ENCODE results near the gene GALNT12. TPM values are rescaled to one million over a fixed set of nuclear protein-coding genes. Genes with fewer than 3 reads are reported as not detected.

The GALNT12 gene
- total RNA-seq, 2 donors from 2014 or later, result 4.1 to 5.5 TPM

GRCh38 chr9:98775831-98776441 lies 31.5 kb upstream of the GALNT12 start:
- Mint-ChIP-seq H3K9me3 (no peaks in the 10 kb centered on the region), H3K36me3 (ENCODE audit: low read depth) (peaks cover 30% of the 10 kb centered on the region), H3K4me1 (no peaks in the 10 kb centered on the region), H3K27me3 (no peaks in the 10 kb centered on the region), H3K4me3 (no peak overlapping the region), H3K27ac (no peak overlapping the region)
- peak; percentile 35 for ATAC-seq (replicated peaks)

DNA sequence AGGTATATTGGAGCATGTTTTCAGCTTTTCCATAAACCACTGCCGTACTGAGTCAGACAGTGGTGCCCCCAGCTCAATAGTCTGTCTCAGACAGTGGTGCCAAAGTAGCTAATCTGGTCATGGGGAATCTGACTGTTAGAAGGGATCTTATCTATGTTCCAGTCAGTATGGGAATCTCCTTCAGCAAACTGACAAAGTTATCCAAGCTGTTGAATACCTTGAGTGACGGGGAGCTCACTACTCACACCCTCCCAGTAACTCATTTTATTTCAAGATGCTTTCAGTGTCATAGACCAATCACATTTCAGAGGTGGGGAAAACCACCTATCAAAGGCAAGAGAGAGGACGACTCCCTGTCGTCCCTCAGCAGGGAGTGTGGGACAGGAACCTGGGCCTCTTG lies 29.9 kb upstream of the GALNT12 start:
- H3K4me3 Mint-ChIP-seq, result no peak overlapping the region
- H3K36me3 Mint-ChIP-seq (ENCODE audit: low read depth), result peaks cover 25% of the 10 kb centered on the region
- no peaks in the 10 kb centered on the region for H3K27me3 Mint-ChIP-seq
- no peaks in the 10 kb centered on the region for H3K9me3 Mint-ChIP-seq
- ATAC-seq (replicated peaks), result no peak
- H3K4me1 Mint-ChIP-seq, result no peaks in the 10 kb centered on the region
- H3K27ac Mint-ChIP-seq, result no peak overlapping the region

GRCh38 chr9:98778251-98778650 lies 29.2 kb upstream of the GALNT12 start:
- no peaks in the 10 kb centered on the region for H3K4me1 Mint-ChIP-seq
- peaks cover 25% of the 10 kb centered on the region for H3K36me3 Mint-ChIP-seq (ENCODE audit: low read depth)
- H3K4me3 Mint-ChIP-seq, result no peak overlapping the region
- no peak overlapping the region for H3K27ac Mint-ChIP-seq
- H3K27me3 Mint-ChIP-seq, result no peaks in the 10 kb centered on the region
- ATAC-seq (replicated peaks), result no peak
- H3K9me3 Mint-ChIP-seq, result no peaks in the 10 kb centered on the region

GRCh38 chr9:98778711-98779530 lies 28.5 kb upstream of the GALNT12 start:
- Mint-ChIP-seq H3K27me3 (no peaks in the 10 kb centered on the region), H3K9me3 (no peaks in the 10 kb centered on the region), H3K4me3 (no peak overlapping the region), H3K36me3 (ENCODE audit: low read depth) (peaks cover 20% of the 10 kb centered on the region), H3K27ac (no peak overlapping the region), H3K4me1 (no peaks in the 10 kb centered on the region)
- ATAC-seq (replicated peaks), result no peak

- Mint-ChIP-seq H3K36me3 (ENCODE audit: low read depth) (peaks cover 20% of the 10 kb centered on the region), H3K4me3 (no peak overlapping the region), H3K4me1 (no peaks in the 10 kb centered on the region), H3K27ac (no peak overlapping the region), H3K9me3 (no peaks in the 10 kb centered on the region), H3K27me3 (no peaks in the 10 kb centered on the region)
- no peak for ATAC-seq (replicated peaks)
Measured at GRCh38 chr9:98780059-98780749, 27.3 kb upstream of the GALNT12 start.

DNA sequence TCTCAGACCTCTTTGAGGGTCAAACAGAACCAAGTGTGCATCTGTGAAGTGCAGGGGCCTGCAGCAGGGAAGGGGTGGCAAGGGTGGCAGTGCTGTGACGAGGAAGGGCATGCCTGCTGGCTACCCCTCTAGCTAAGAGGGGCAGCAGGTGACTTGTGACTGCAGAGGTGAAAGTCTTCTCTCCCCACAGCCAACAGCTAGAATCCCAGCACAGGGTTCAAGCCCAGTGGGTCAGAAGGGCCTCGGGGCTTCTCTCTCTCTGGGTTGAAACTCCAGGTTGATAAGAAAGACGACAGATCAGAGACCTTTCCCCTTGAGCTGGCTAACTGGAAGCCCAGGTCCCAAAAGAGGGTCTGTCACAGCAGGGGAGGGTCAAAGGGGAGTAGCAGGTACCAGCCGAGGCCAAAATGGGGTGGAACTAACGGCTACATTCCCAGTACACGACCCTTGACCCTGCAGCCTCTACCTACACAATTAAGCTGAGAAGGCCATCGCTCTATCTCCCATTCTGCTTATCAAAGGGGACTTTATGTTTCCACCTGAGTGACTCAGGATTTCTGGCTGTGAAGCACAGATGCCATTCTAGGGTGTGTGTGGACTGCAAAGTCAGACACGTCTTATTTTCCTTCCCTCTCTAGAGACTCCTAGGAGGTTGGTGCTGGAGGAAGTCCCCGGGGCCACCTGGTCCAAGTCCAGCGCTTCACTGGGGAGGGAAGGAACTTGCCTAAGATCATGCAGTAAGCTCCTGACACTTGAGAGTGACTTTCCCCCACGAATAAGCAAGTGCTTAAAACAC lies 25.7 kb upstream of the GALNT12 start:
- Mint-ChIP-seq H3K4me1 (no peaks in the 10 kb centered on the region), H3K27ac (no peak overlapping the region), H3K9me3 (no peaks in the 10 kb centered on the region), H3K4me3 (no peak overlapping the region), H3K36me3 (ENCODE audit: low read depth) (peaks cover 20% of the 10 kb centered on the region), H3K27me3 (no peaks in the 10 kb centered on the region)
- ATAC-seq (replicated peaks), result no peak

DNA sequence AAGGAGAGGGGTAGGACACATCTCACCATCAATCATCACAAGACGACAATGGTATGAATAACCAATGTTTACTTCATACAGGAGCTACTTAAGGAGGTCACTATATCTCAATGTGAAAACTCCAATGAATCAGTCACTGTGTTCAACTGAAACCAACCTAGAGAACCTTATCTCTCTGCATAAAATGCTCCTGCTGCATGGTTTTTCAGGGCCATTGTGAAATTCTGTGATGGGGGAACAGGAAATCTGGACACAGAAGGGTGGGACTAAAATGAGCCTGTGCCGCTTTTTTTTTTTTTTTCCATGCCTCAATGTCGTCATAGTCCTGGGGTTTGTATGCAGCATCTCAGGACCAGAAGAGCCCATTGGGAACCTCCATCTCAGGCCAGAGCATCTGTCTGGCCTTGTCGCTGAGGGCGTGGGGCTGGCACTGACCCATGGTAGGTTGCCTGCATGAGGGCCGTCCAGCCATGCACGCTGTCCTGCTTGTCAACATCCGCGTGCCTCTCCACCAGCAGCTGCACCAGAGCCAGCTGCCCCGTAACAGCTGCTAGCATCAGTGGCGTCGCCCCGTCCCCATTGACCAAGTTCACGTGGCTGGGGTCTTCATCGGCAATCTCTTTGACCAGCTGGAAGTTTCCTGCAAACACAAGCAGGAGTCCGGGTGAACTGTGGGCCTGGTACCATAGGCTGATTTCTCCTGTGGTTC lies 23.8 kb upstream of the GALNT12 start:
- H3K4me1 Mint-ChIP-seq, result no peaks in the 10 kb centered on the region
- no peak overlapping the region for H3K4me3 Mint-ChIP-seq
- no peaks in the 10 kb centered on the region for H3K9me3 Mint-ChIP-seq
- ATAC-seq (replicated peaks), result no peak
- H3K27ac Mint-ChIP-seq, result no peak overlapping the region
- H3K27me3 Mint-ChIP-seq, result no peaks in the 10 kb centered on the region
- peaks cover 26% of the 10 kb centered on the region for H3K36me3 Mint-ChIP-seq (ENCODE audit: low read depth)

DNA sequence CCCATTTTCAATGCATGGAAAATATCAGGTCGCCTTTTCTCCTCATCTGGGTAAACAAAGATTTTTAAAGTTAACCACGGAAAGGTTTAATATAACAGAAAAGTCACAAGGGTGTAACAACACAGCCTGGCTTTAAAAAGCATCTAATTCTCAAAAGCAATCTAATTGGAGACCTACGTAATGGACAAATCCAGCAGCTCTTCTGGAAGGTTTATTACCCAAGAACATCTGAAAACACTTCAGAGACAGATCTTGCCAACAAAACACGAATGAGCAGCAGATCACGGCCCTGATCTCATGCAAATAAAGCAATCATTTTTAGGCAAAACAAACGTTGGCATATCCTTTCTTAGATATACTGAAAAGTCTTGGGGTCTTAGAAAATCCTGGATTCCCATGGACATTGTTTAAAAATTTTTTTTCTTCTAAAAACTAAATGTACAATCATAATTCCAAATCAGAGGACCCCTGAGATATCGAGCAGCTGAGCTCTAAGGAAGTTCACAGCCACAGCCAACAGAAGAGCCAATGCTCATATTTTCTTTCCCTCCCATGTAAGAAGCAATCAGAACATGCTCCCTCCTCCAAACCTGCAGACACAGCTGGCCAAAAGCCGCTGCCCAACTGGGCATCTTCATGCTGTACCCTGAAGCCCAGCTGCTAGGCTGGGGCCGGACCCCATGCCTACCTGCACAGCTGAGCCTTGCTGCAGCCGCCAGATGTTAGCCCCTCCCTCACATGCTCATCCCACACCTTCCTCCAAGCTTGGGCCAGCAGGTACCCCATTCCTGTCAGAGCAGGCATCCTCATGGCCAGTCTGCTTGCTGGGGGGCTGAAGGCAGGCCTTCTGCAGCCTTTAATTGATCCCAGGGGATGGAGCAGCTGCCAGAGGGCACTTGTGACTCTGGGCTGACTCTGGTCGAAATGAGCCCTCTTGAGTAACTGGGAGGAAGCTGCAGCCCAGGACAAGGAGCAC lies 22.4 kb upstream of the GALNT12 start:
- Mint-ChIP-seq H3K4me1 (no peaks in the 10 kb centered on the region), H3K9me3 (no peaks in the 10 kb centered on the region), H3K27me3 (no peaks in the 10 kb centered on the region), H3K36me3 (ENCODE audit: low read depth) (peaks cover 30% of the 10 kb centered on the region), H3K27ac (no peak overlapping the region), H3K4me3 (no peak overlapping the region)
- ATAC-seq (replicated peaks), result no peak

DNA sequence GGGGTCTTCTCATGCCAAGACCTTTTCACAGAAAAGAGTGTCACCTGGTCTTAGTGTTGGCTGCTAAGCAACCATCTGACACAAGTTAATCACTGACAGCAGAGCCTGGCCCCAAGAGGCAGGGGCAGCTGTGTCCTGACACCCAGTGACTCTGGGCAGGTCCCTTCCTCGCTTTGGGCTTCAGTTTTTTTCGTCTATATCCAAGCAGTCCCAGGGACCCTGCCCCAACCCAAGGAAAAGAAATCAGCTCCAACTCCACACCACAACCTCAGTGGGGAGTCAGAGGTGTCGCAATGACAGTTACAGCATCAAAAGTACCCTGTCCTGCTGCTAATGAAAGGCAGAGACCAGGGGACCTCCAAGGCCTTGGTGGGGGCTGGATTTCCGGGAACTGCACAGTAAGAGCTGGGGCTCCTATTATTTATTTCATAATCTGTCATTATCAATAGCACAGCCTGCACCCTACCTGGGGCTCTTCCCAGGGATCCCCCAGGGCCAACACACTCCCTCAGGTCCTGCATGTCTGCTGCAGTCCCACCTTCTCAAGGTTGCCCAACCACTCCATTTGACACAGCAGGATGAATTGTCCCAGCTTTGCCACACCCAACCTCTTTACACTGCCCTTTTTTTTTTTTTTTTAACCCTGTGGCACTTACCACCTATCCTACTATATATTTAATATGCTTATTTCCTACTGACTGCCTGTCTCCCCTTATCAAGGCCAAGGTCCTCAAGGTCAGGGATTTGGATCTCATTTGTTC lies 20.5 kb upstream of the GALNT12 start:
- H3K36me3 Mint-ChIP-seq (ENCODE audit: low read depth), result peaks cover 25% of the 10 kb centered on the region

GRCh38 chr9:98787766-98788335 lies 19.6 kb upstream of the GALNT12 start:
- Mint-ChIP-seq H3K36me3 (ENCODE audit: low read depth) (peaks cover 16% of the 10 kb centered on the region), H3K27me3 (no peaks in the 10 kb centered on the region), H3K4me3 (no peak overlapping the region), H3K27ac (no peak overlapping the region), H3K9me3 (no peaks in the 10 kb centered on the region), H3K4me1 (no peaks in the 10 kb centered on the region)
- no peak for ATAC-seq (replicated peaks)

More for the DNA sequence above, 20.5 kb upstream of the GALNT12 start:
- Mint-ChIP-seq H3K27me3 (no peaks in the 10 kb centered on the region), H3K4me1 (no peaks in the 10 kb centered on the region), H3K4me3 (no peak overlapping the region), H3K9me3 (no peaks in the 10 kb centered on the region), H3K27ac (peak overlapping the region; percentile 28)
- ATAC-seq (replicated peaks), result no peak

- H3K27ac Mint-ChIP-seq, result no peak overlapping the region
- no peaks in the 10 kb centered on the region for H3K9me3 Mint-ChIP-seq
- peaks cover 10% of the 10 kb centered on the region for H3K36me3 Mint-ChIP-seq (ENCODE audit: low read depth)
- no peak overlapping the region for H3K4me3 Mint-ChIP-seq
- H3K27me3 Mint-ChIP-seq, result no peaks in the 10 kb centered on the region
- H3K4me1 Mint-ChIP-seq, result peaks cover 5% of the 10 kb centered on the region
- no peak for ATAC-seq (replicated peaks)
Measured at GRCh38 chr9:98789483-98790133, 17.9 kb upstream of the GALNT12 start.
